K562 (cell line): Measurements from ENCODE around the gene HMOX1. TPM values are rescaled to one million over a fixed set of nuclear protein-coding genes. Genes with fewer than 3 reads are reported as not detected.

ENCODE experiments used
- ATAC-seq: fragments of 200-7000 bp; cut with Tn5 transposase; 3 replicates; pipeline ENCODE4 v1.9.1; 2020; ENCODE audit warnings: moderate library complexity
- BruUV-seq: library from RNA; stranded (reverse); fragments of 400-500 nt; replicated peaks from 2 replicates; lab custom pipeline; 2021; lab: Mats Ljungman, UMichigan
- CTCF ChIA-PET: fragments of 300-600 bp; formaldehyde crosslinking; extraction: SDS; loops from one replicate; lab custom pipeline; 2021; ENCODE audit warnings: low intra/inter-chr PET ratio; lab: Yijun Ruan, JAX
- POLR2A ChIA-PET: fragments of 300-600, 350-650 bp; sonication (Branson Sonifier 250); formaldehyde crosslinking; extraction: SDS; loops from one replicate; lab custom pipeline; 2021; ENCODE audit warnings: antibody characterized with exemption, inconsistent platforms; lab: Yijun Ruan, JAX
- DNase-seq, 4 experiments: peaks; one replicate each; pipeline versions ENCODE4 v3.0.0 to v3.0.0-alpha.2; 2011 to 2018; ENCODE audit warnings: low spot score in 3 of 4, mixed read lengths in 3 of 4; ENCODE audit errors: extremely low read depth in 1 of 4
- FAIRE-seq: peaks from 2 replicates; lab custom pipeline; 2011; peaks lifted over from hg19 to GRCh38; lab: Jason Lieb, UNC
- H2AFZ ChIP-seq: 2 replicates; pipeline ENCODE4 v1.6.0; 2011; ENCODE audit warnings: low read depth, low read length, control low read depth, inconsistent platforms
- H3K27ac ChIP-seq: fragments of 200-600 bp; 3 replicates; pipeline ENCODE4 v1.8.0; 2011; ENCODE audit warnings: low read depth, mild to moderate bottlenecking, control low read depth, inconsistent platforms, low read length, moderate library complexity, mixed read lengths; ENCODE audit errors: extremely low read depth
- H3K27me3 ChIP-seq, 2 experiments: fragments of 300-600 bp in 1 of 2; 2 replicates in 1 of 2; 3 replicates in 1 of 2; pipeline versions ENCODE4 v1.6.0 to v1.8.0; 2011; ENCODE audit warnings: inconsistent platforms in 2 of 2, low read length in 2 of 2, mild to moderate bottlenecking in 1 of 2, mixed read lengths in 1 of 2, moderate library complexity in 1 of 2; ENCODE audit not compliant: control insufficient read depth in 2 of 2, insufficient read depth in 2 of 2
- H3K36me3 ChIP-seq: fragments of 300-600 bp; 3 replicates; pipeline ENCODE4 v1.8.0; 2011; ENCODE audit warnings: mild to moderate bottlenecking, low read length, inconsistent platforms; ENCODE audit not compliant: control insufficient read depth, insufficient read depth
- H3K4me1 ChIP-seq, 2 experiments: fragments of 200-600 bp in 1 of 2; replicated peaks in 1 of 2; 2 replicates in 1 of 2; 3 replicates in 1 of 2; pipeline versions ENCODE4 v1.5.1 to v1.8.0; 2011; ENCODE audit warnings: inconsistent platforms in 2 of 2, low read length in 2 of 2, mild to moderate bottlenecking in 1 of 2, mixed read lengths in 1 of 2, moderate library complexity in 1 of 2; ENCODE audit not compliant: control insufficient read depth in 2 of 2, insufficient read depth in 2 of 2
- H3K4me2 ChIP-seq: 2 replicates; pipeline ENCODE4 v1.6.1; 2011; ENCODE audit warnings: low read length, control low read depth, inconsistent platforms, mixed read lengths; ENCODE audit not compliant: insufficient read depth
- H3K4me3 ChIP-seq: fragments of 200-600 bp; sonication (generic), shearing (Covaris generic); 2 replicates; pipeline ENCODE4 v1.5.1; 2016; ENCODE audit warnings: control low read depth, inconsistent platforms
- H3K79me2 ChIP-seq: fragments of 200-600 bp; 3 replicates; pipeline ENCODE4 v1.8.0; 2011; ENCODE audit warnings: low read length, inconsistent platforms; ENCODE audit not compliant: control insufficient read depth, insufficient read depth
- H3K9ac ChIP-seq, 2 experiments: 2 replicates each; pipeline versions ENCODE4 v1.6.0 to v1.6.1; 2011; ENCODE audit warnings: low read depth in 2 of 2, low read length in 2 of 2, control low read depth in 1 of 2, inconsistent platforms in 1 of 2, mild to moderate bottlenecking in 1 of 2, mixed read lengths in 1 of 2; ENCODE audit not compliant: insufficient read depth in 1 of 2
- H3K9me1 ChIP-seq: one replicate; pipeline ENCODE4 v1.6.0; 2011; ENCODE audit warnings: inconsistent platforms, mild to moderate bottlenecking, low read length, moderate library complexity; ENCODE audit not compliant: control insufficient read depth, insufficient read depth
- H3K9me3 ChIP-seq: replicated peaks from 2 replicates; pipeline ENCODE4 v1.5.1; 2011; ENCODE audit warnings: low read depth, low read length, inconsistent platforms; ENCODE audit not compliant: control insufficient read depth, insufficient read depth
- H4K20me1 ChIP-seq: replicated peaks from 2 replicates; pipeline ENCODE4 v1.6.1; 2011; ENCODE audit warnings: low read length, inconsistent platforms, mixed read lengths; ENCODE audit not compliant: control insufficient read depth, insufficient read depth
- BDP1 ChIP-seq: IDR thresholded peaks from 3 replicates; pipeline ENCODE4 v1.6.1; 2011; ENCODE audit not compliant: insufficient read length, insufficient read depth
- CBFA2T2 ChIP-seq: fragments of 450-650 bp; conservative IDR thresholded peaks from 2 replicates; pipeline ENCODE4 v1.6.1; 2017; ENCODE audit warnings: mild to moderate bottlenecking
- EP400 ChIP-seq: fragments of 450-650 bp; IDR thresholded peaks from 2 replicates; pipeline ENCODE4 v1.6.1; 2017; ENCODE audit warnings: antibody characterized with exemption, mild to moderate bottlenecking, moderate library complexity
- FIP1L1 ChIP-seq: fragments of 200-400 bp; formaldehyde crosslinking; IDR thresholded peaks from 2 replicates; pipeline ENCODE4 v1.6.1; 2018; ENCODE audit warnings: mild to moderate bottlenecking, low read depth, low read length; ENCODE audit not compliant: poor library complexity, severe bottlenecking
- HEY1 ChIP-seq: fragments of 250-450 bp; sonication (Bioruptor Pico); IDR thresholded peaks from 2 replicates; pipeline ENCODE4 v1.5.0; 2020; ENCODE audit warnings: mild to moderate bottlenecking, moderate library complexity, borderline replicate concordance
- KLF1 ChIP-seq: fragments of 450-650 bp; IDR thresholded peaks from 2 replicates; pipeline ENCODE4 v1.6.1; 2016; ENCODE audit warnings: missing genetic modification characterization, missing compliant biosample characterization
- MCM3 ChIP-seq: fragments of 450-650 bp; IDR thresholded peaks from 2 replicates; pipeline ENCODE4 v1.6.1; 2016
- MTF1 ChIP-seq: fragments of 250-450 bp; sonication (Bioruptor Pico); IDR thresholded peaks from 2 replicates; pipeline ENCODE4 v1.9.0; 2021; ENCODE audit warnings: moderate library complexity, mild to moderate bottlenecking, inconsistent platforms, borderline replicate concordance
- NCOA1 ChIP-seq: fragments of 450-650 bp; IDR thresholded peaks from 2 replicates; pipeline ENCODE4 v1.6.1; 2016; ENCODE audit warnings: low read depth
- NR2F6 ChIP-seq: fragments of 450-650 bp; formaldehyde crosslinking; IDR thresholded peaks from 2 replicates; pipeline ENCODE4 v1.4.0; 2020; ENCODE audit warnings: mild to moderate bottlenecking
- RBM14 ChIP-seq: fragments of 200-400 bp; formaldehyde crosslinking; IDR thresholded peaks from 2 replicates; pipeline ENCODE4 v1.6.1; 2018; ENCODE audit warnings: low read depth, mild to moderate bottlenecking, low read length, moderate library complexity, borderline replicate concordance; ENCODE audit not compliant: insufficient read depth
- SLC30A9 ChIP-seq: fragments of 250-450 bp; sonication (Bioruptor Pico); IDR thresholded peaks from 2 replicates; pipeline ENCODE4 v1.8.0; 2022; ENCODE audit warnings: mild to moderate bottlenecking, moderate library complexity
- TBL1XR1 ChIP-seq, 2 experiments: IDR thresholded peaks; 2 replicates each; pipeline ENCODE4 v1.6.1; 2012; ENCODE audit warnings: improper control_type of control experiment in 2 of 2, low read length in 2 of 2, mild to moderate bottlenecking in 1 of 2
- TFAM ChIP-seq: fragments of 250-450 bp; sonication (Bioruptor Pico); conservative IDR thresholded peaks from 2 replicates; pipeline ENCODE4 v1.5.0; 2021; ENCODE audit warnings: mild to moderate bottlenecking, moderate library complexity
- YY1 ChIP-seq, 3 experiments: IDR thresholded peaks; 2 replicates each; pipeline ENCODE4 v1.6.1; 2011; ENCODE audit warnings: low read length in 2 of 3, mild to moderate bottlenecking in 2 of 3, moderate library complexity in 2 of 3, borderline replicate concordance in 1 of 3, control low read depth in 1 of 3, low read depth in 1 of 3; ENCODE audit not compliant: insufficient read depth in 3 of 3, insufficient replicate concordance in 2 of 3, control insufficient read depth in 1 of 3, insufficient read length in 1 of 3; ENCODE audit errors: extremely low read depth in 1 of 3
- ZBTB8A ChIP-seq: fragments of 450-650 bp; IDR thresholded peaks from 2 replicates; pipeline ENCODE4 v1.6.1; 2018; ENCODE audit warnings: mild to moderate bottlenecking, moderate library complexity; ENCODE audit not compliant: partially characterized antibody
- ZFP30 ChIP-seq: fragments of 250-450 bp; sonication (Bioruptor Pico); IDR thresholded peaks from 2 replicates; pipeline ENCODE4 v1.8.0; 2022; ENCODE audit warnings: moderate library complexity, mild to moderate bottlenecking, inconsistent platforms, borderline replicate concordance
- ZNF668 ChIP-seq: fragments of 250-450 bp; sonication (Bioruptor Pico); IDR thresholded peaks from 2 replicates; pipeline ENCODE4 v1.8.0; 2022; ENCODE audit warnings: mild to moderate bottlenecking, inconsistent platforms
- ZNF76 ChIP-seq: fragments of 250-450 bp; sonication (Bioruptor Pico); IDR thresholded peaks from 2 replicates; pipeline ENCODE4 v1.4.0; 2020; ENCODE audit warnings: mild to moderate bottlenecking, moderate library complexity, borderline replicate concordance
- WGBS: fragments of 100-300 bp; shearing (Covaris generic); methylation state at CpG from one replicate; pipeline ENCODE4 v1.1.6; 2016; ENCODE audit warnings: low coverage, mixed read lengths; ENCODE audit not compliant: insufficient coverage; ENCODE audit errors: missing lambda C conversion rate; 5-methylcytosine and 5-hydroxymethylcytosine counted together
- in situ Hi-C: fragments of 300-500 bp; cut with MboI; formaldehyde crosslinking; loops from 4 replicates; pipeline ENCODE4 v1.15.0; 2018; ENCODE audit warnings: inconsistent platforms, mixed read lengths
- intact Hi-C: fragments of 100-400 bp; cut with micrococcal nuclease; formaldehyde crosslinking; loops from 2 replicates; pipeline ENCODE4 v1.14.2; 2022
- polyA plus RNA-seq, 8 experiments: library from polyadenylated mRNA; depleted of rRNA in 4 of 8; stranded (reverse) in 5 of 8; unstranded in 3 of 8; fragments of >200 nt; fragmentation: Nextera tagmentation in 2 of 8; fragmentation: Illumina TruSeq in 1 of 8; extraction: Ambion mirVana in 2 of 8; extraction: Trizol in 1 of 8; gene quantifications; 2 replicates each; pipeline versions ENCODE4 v1.2.1 to v1.2.3, GENCODE V29; 2011 to 2014; ENCODE audit warnings: inconsistent platforms in 1 of 8, missing spikeins in 1 of 8
- total RNA-seq, 7 experiments: library from RNA; depleted of rRNA in 6 of 7; stranded (reverse); fragments of >200 nt in 6 of 7; fragmentation: Illumina TruSeq in 2 of 7; extraction: Trizol in 2 of 7; gene quantifications; 2 replicates each; pipeline versions ENCODE4 v1.2.1 to v1.2.3, GENCODE V29; 2011 to 2021; ENCODE audit warnings: low replicate concordance in 1 of 7
- TF ChIP-seq, protein P1 (sequence below), 2 experiments: fragments of 450-650 bp in 1 of 2; sonication (generic) in 1 of 2; formaldehyde crosslinking in 1 of 2; IDR thresholded peaks in 1 of 2; conservative IDR thresholded peaks in 1 of 2; 2 replicates each; pipeline versions ENCODE4 v1.6.1 to v1.8.1; 2016 to 2023; ENCODE audit warnings: mild to moderate bottlenecking in 2 of 2, moderate library complexity in 2 of 2, inconsistent platforms in 1 of 2, missing genetic modification reagents in 1 of 2

HMOX1 gene
- total and polyA plus RNA-seq, 9 of the 15 experiments (the other 6 are each of a cell fraction or from before 2014, with no cell fraction given) = not detected

DNA sequence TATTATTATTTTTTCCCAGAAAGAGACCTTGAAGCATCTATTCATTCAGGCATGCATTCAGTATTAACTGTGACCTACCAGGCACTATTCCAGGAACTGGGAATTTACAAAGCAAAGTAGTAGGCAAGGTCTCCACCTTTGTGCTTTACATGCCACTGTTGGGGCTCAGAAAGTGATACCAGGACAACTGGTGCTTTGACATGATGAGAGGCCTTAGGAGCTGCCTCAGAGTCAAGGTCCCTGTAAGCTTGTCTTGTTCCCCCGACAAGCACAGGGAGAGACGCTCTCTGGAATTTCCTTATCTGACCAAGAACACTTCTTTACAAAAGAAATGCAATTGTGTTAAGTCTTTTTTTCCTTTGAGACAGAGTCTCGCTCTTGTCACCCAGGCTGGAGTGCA, 2.3 kb upstream of the HMOX1 start:
- BruUV-seq = no TSS peak
- TF ChIP-seq EP400 (no peak), ZNF76 (CRISPR knock-in tag) (no peak), TBL1XR1 (IDR thresholded peaks at IDR 0.05; ENCODE audit: low read length in 2 of 2) (no peak), YY1 (IDR thresholded peaks at IDR 0.05; ENCODE audit: borderline replicate concordance in 1 of 3, control insufficient read depth in 1 of 3, extremely low read depth in 1 of 3, insufficient read depth in 3 of 3, insufficient read length in 1 of 3, insufficient replicate concordance in 2 of 3, low read depth in 1 of 3, low read length in 2 of 3) (no peak), MCM3 (no peak), BDP1 (no peak), ZBTB8A (no peak), NCOA1 (no peak), NR2F6 (CRISPR knock-in tag) (no peak), FIP1L1 (no peak), TFAM (CRISPR knock-in tag) (no peak), MTF1 (CRISPR knock-in tag) (no peak), KLF1 (no peak), ZNF668 (CRISPR knock-in tag) (no peak), HEY1 (CRISPR knock-in tag) (no peak), ZFP30 (CRISPR knock-in tag) (no peak), CBFA2T2 (no peak), RBM14 (no peak), SLC30A9 (CRISPR knock-in tag) (no peak)
- TF ChIP-seq, protein P1, sequence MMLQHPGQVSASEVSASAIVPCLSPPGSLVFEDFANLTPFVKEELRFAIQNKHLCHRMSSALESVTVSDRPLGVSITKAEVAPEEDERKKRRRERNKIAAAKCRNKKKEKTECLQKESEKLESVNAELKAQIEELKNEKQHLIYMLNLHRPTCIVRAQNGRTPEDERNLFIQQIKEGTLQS (IDR thresholded peaks at IDR 0.05) = no peak
- TF ChIP-seq, protein P1 (CRISPR knock-in tag; conservative IDR thresholded peaks at IDR 0.05) = no peak
- H3K4me2 ChIP-seq = no peak overlapping the region

More for the DNA sequence above, 2.3 kb upstream of the HMOX1 start:
- FAIRE-seq (no peak), ATAC-seq (no peak), DNase-seq (no peak)
- H3K4me1 ChIP-seq = peaks cover 20 to 24% of the 10 kb centered on the region in 2 experiments
- H4K20me1 ChIP-seq = no peaks in the 10 kb centered on the region
- intact Hi-C loops (no loop called here), in situ Hi-C loops (no loop called here)
- no peaks in the 10 kb centered on the region for H3K36me3 ChIP-seq
- H3K79me2 ChIP-seq = no peaks in the 10 kb centered on the region
- WGBS = 69% methylated on average over 3 of the region's 3 CpGs
- ChIA-PET CTCF (no interaction called here), POLR2A (interaction anchor here (0.9 kb wide), 1 partner anchor 8 kb away, joined by 3 read pairs; no protein-coding TSS in a partner anchor)
- H3K4me3 ChIP-seq = no peak overlapping the region
- H3K9me1 ChIP-seq = no peaks in the 10 kb centered on the region
- no peaks in the 10 kb centered on the region for H3K27me3 ChIP-seq
- no peak overlapping the region for H3K9ac ChIP-seq
- H3K27ac ChIP-seq = no peak overlapping the region
- H2AFZ ChIP-seq = no peak overlapping the region
- H3K9me3 ChIP-seq = no peaks in the 10 kb centered on the region
